Measurements from ENCODE around the gene CLDN20. TPM values are rescaled to one million over a fixed set of nuclear protein-coding genes. Genes with fewer than 3 reads are reported as not detected.

Gene CLDN20
- total and polyA plus RNA-seq, 2 donors (not counting 3 experiments of a cell fraction or from before 2014, with no cell fraction given) = not detected

DNA sequence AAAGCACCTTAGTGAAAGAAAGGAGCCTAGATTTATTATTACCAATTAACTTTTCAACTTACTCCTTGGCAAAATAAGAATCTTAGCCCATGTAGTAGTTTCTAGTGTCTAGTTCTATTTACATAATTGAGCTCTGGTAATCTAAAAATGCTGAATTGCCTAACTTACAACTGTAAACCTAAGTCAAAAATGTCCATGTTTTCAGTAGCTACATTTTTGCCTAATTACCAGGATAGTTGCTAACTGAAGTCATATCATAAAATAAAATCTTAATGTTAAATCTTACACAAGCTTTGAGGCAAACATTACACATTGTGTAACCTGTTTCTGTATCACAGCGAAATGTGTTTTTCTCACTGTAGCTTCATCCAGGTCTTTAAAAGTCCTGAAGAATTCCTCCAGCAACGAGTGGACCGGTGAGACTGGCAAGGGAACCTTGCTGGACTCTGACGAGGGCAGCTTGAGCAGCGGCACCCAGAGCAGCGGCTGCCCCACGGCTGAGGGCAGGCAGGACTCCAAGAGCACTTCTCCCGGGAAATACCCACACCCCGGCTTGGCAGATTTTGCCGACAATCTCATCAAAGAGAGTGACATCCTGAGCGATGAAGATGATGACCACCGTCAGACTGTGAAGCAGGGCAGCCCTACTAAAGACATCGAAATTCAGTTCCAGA, 7.6 kb upstream of the CLDN20 start:
- Histone ChIP-seq H3K79me2 (ENCODE audit: control insufficient read depth, insufficient read depth, low read length) (no peaks in the 10 kb centered on the region), H3K4me3 (replicated peaks in 1 of 3; ENCODE audit: insufficient read depth in 1 of 3, low read depth in 1 of 3, low read length in 3 of 3) (no peak overlapping the region), H2AFZ (ENCODE audit: low read depth, low read length) (no peak overlapping the region), H3K27me3 (ENCODE audit: control insufficient read depth in 2 of 2, insufficient read depth in 2 of 2, low read length in 2 of 2) (no peaks in the 10 kb centered on the region), H3K4me1 (ENCODE audit: control insufficient read depth, extremely low read depth, insufficient read depth, low read length) (no peaks in the 10 kb centered on the region), H3K9ac (replicated peaks; ENCODE audit: extremely low read depth, insufficient read depth, low read length) (no peak overlapping the region), H3K36me3 (ENCODE audit: control insufficient read depth in 2 of 2, extremely low read depth in 1 of 2, insufficient read depth in 2 of 2, low read length in 2 of 2) (peaks cover 22 to 39% of the 10 kb centered on the region in 2 experiments), H3K27ac (ENCODE audit: insufficient read depth, low read depth, low read length) (no peak overlapping the region), H3K4me2 (ENCODE audit: insufficient read depth, low read length) (no peak overlapping the region), H3K9me1 (replicated peaks; ENCODE audit: control insufficient read depth, extremely low read depth, insufficient read depth, low read length) (no peaks in the 10 kb centered on the region), H4K20me1 (replicated peaks; ENCODE audit: control insufficient read depth, extremely low read depth, insufficient read depth, low read length) (no peaks in the 10 kb centered on the region), H3K9me3 (replicated peaks; ENCODE audit: control insufficient read depth, insufficient read depth, low read length) (no peaks in the 10 kb centered on the region)
- DNase-seq (ENCODE audit: low read depth, low spot score) (no peak), FAIRE-seq (no peak)
- POLR2A ChIA-PET = no interaction called here
- CTCF ChIA-PET = interaction anchor here (0.7 to 0.8 kb wide), 2 partner anchors 13 to 41 kb away, joined by 3 read pairs; no protein-coding TSS in a partner anchor
- BruUV-seq (replicated peaks) = no TSS peak
- intact Hi-C loops (cut with micrococcal nuclease) = no loop called here
- dilution Hi-C loops (cut with MboI; ENCODE audit: extremely low pct_ligation_motif_present, low sequenced_read_pairs) = no loop called here
- TF ChIP-seq FOS (IDR thresholded peaks at IDR 0.05; ENCODE audit: borderline replicate concordance, insufficient read depth, low read length) = no peak
- TF ChIP-seq JUN (IDR thresholded peaks at IDR 0.05; ENCODE audit: borderline replicate concordance, insufficient read depth, insufficient read length, low read depth) = no peak
- TF ChIP-seq MYC (IDR thresholded peaks at IDR 0.05; ENCODE audit: low read depth, low read length) = no peak
- TF ChIP-seq EZH2 (IDR thresholded peaks at IDR 0.05; ENCODE audit: borderline replicate concordance, low read depth, low read length, severe bottlenecking) = no peak
- no peak for TF ChIP-seq POLR2AphosphoS5 (IDR thresholded peaks at IDR 0.05; ENCODE audit: insufficient read depth, low read depth, low read length)
- TF ChIP-seq MAX (IDR thresholded peaks at IDR 0.05; ENCODE audit: insufficient read depth, insufficient read length) = no peak
- no peak for TF ChIP-seq POLR2A (IDR thresholded peaks at IDR 0.05; ENCODE audit: low read depth, low read length)
- TF ChIP-seq, protein P1, sequence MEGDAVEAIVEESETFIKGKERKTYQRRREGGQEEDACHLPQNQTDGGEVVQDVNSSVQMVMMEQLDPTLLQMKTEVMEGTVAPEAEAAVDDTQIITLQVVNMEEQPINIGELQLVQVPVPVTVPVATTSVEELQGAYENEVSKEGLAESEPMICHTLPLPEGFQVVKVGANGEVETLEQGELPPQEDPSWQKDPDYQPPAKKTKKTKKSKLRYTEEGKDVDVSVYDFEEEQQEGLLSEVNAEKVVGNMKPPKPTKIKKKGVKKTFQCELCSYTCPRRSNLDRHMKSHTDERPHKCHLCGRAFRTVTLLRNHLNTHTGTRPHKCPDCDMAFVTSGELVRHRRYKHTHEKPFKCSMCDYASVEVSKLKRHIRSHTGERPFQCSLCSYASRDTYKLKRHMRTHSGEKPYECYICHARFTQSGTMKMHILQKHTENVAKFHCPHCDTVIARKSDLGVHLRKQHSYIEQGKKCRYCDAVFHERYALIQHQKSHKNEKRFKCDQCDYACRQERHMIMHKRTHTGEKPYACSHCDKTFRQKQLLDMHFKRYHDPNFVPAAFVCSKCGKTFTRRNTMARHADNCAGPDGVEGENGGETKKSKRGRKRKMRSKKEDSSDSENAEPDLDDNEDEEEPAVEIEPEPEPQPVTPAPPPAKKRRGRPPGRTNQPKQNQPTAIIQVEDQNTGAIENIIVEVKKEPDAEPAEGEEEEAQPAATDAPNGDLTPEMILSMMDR (IDR thresholded peaks at IDR 0.05; ENCODE audit: extremely low read depth in 1 of 2, insufficient read depth in 1 of 2, low read depth in 1 of 2, low read length in 2 of 2) = no peak
- TF ChIP-seq GATA2 (IDR thresholded peaks at IDR 0.05; ENCODE audit: insufficient read depth, insufficient read length, low read depth, low read length) = no peak

Measured in endothelial cell of umbilical vein (primary cell).